HG02852 (cell line): ENCODE results near the gene ADGRL1.
A peak's percentile ranks its signal among the peaks of the same experiment; 100 is the strongest.

Experiments used
- ATAC-seq: cut with Tn5 transposase; IDR thresholded peaks from one replicate; pipeline ENCODE4 v1.9.1; 2021; ENCODE audit warnings: mild to moderate bottlenecking, moderate library complexity; ENCODE audit not compliant: unreplicated experiment

The ADGRL1 gene

GRCh38 chr19:14142262-14143190 lies 63.4 kb downstream of the ADGRL1 start:
- ATAC-seq, result no peak

DNA sequence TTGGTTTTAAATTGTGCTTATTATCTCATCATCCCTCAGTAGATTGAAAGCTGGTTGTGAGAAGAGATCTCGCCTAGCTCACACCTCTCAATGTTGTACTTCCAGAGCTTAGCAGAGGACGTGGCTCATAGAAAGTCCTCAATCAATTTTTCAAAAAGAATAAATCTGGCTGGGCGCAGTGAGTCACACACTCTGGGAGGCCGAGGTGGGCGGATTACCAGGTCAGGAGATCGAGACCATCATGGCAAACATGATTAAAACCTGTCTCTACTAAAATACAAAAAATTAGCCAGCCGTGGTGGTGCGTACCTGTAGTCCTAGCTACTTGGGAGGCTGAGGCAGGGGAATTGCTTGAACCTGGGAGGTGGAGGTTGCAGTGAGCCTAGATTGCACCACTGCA lies 64.9 kb downstream of the ADGRL1 start:
- no peak for ATAC-seq

- ATAC-seq, result no peak
Observed at GRCh38 chr19:14139944-14140343, 66.0 kb downstream of the ADGRL1 start.

DNA sequence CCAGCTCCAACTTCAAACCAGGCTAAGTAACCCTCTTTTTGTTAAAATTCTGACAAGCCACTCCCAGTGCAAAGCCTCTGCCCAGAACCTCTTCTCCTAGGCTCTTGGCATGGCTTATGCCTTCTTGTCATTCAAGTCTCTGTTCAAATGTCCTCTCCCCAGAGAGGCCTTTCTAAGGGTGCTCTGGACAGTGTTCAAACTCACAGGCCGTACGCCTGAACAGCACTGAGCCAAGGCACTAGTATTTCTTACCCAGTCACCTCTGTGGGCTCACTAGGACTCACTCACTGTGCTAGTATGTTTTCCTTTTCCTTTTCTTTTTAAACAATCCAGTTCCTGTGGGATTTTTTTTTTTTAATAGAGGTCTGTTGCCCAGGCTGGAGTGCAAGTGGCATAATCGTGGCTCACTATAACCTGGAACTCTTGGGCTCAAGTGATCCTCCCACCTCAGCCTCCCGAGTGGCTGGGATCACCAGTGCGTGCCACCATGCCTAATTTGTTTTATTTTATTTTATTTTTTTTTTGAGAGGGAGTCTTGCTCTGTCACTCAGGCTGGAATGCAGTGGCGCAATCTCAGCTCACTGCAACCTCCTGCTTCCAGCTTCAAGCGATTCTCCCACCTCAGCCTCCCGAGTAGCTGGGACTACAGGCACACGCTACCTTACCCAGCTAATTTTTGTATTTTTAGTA lies 67.2 kb downstream of the ADGRL1 start:
- no peak for ATAC-seq

- peak; percentile 78 for ATAC-seq
Observed at GRCh38 chr19:14136509-14137281, 69.3 kb downstream of the ADGRL1 start, which contains the start of gene ASF1B. TSS of gene ASF1B (minus strand) at chr19:14136589. CDS start at chr19:14136456, 133 bp downstream.

GRCh38 chr19:14135985-14136508 lies 69.9 kb downstream of the ADGRL1 start:
- peak; percentile 3 for ATAC-seq

DNA sequence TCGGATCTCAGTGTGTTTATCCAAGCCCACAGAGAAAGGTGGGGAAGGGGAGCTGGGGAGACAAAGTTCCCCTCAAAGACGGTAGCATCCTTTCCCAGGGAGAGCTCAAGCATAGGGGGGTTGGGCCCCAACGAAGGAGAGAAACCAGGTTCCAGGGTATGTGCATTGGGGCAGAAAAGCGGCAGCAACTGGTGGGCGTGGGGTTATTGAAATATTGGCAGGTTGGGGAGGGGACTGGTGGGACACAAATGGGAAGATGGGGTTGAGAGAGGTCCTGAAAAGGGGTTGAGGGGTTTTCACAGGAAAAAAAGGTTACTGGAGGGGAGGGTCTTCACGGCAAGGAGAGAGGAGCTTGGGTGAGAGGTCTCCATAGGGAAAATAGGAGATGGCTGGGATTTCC lies 70.6 kb downstream of the ADGRL1 start:
- no peak for ATAC-seq

DNA sequence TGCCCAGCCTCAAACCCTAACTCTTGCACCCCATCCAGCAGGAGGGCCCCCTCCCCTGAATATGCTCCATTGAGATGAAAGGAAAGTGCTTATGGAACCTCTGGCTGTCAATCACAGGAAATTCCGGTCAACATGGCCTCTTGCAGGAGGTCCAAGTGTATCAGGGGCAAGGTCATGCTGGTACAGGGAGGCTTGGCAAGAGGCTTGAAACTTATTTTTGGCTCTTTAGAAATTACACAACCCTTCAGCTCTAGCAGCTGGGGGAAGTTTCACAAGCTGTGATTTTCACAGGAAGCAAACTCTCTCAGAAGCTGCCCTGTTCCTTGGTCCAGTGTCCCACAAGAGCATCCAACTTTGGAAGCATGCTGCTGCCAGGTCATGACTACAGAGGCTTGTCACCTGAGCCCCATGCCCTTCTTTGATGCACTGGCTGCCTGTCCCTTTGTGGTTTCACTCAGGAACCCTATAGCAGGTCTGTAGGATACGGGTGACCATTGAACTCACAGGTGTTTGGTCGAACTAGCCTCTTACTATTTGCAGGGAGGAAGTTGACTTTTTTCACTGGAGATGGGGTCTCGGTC lies 78.0 kb downstream of the ADGRL1 start:
- no peak for ATAC-seq

GRCh38 chr19:14127176-14127575 lies 78.8 kb downstream of the ADGRL1 start:
- no peak for ATAC-seq

- ATAC-seq, result no peak
Observed at GRCh38 chr19:14122924-14123323, 83.0 kb downstream of the ADGRL1 start.

- ATAC-seq, result no peak
Observed at GRCh38 chr19:14120497-14120780, 85.5 kb downstream of the ADGRL1 start.

- no peak for ATAC-seq
Observed at GRCh38 chr19:14119644-14120496, 86.1 kb downstream of the ADGRL1 start.

DNA sequence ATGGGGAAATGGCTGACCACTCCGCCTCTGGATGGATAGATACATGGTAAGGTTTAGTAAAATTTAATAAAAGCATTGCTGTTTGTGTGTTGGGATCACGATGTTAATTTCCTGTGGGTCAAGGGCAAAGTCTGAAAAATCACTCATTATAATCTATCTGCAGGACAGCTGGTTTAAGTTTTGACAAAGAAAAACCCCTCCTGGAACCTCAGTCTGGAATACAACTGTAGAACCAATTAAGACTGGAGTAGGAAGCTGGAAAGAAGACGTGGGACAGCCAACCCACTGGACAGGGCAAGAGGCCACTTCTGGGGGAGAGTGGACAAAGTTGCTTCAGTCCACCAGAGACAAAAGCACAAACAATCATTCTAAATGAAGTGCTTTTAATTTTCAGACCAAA lies 86.8 kb downstream of the ADGRL1 start:
- no peak for ATAC-seq

GRCh38 chr19:14118165-14119051 lies 87.6 kb downstream of the ADGRL1 start:
- peak; percentile 29 for ATAC-seq

GRCh38 chr19:14117668-14118164 lies 88.3 kb downstream of the ADGRL1 start, which contains the start of gene PRKACA:
TSS of gene PRKACA (minus strand) at chr19:14117762. CDS start at chr19:14117547, 215 bp downstream.
- peak; percentile 86 for ATAC-seq

GRCh38 chr19:14116918-14117578 lies 88.9 kb downstream of the ADGRL1 start:
- ATAC-seq, result peak; percentile 0

GRCh38 chr19:14116525-14116917 lies 89.4 kb downstream of the ADGRL1 start:
- ATAC-seq, result no peak

- no peak for ATAC-seq
Observed at GRCh38 chr19:14115756-14116155, 90.2 kb downstream of the ADGRL1 start.
